Caco-2 (cell line): ENCODE data around the gene PBX4. TPM values are rescaled to one million over a fixed set of nuclear protein-coding genes. Genes with fewer than 3 reads are reported as not detected.

Experiments
- BruUV-seq: library from RNA; stranded (reverse); fragments of 400-500 nt; replicated peaks from 2 replicates; lab custom pipeline; 2021; lab: Mats Ljungman, UMichigan
- CTCF ChIA-PET: fragments of 300-600 bp; sonication (Branson Sonifier 250); formaldehyde crosslinking; loops from one replicate; lab custom pipeline; 2022; ENCODE audit warnings: antibody characterized with exemption; lab: Charles Lee
- POLR2A ChIA-PET: fragments of 300-600 bp; sonication (Branson Sonifier 250); formaldehyde crosslinking; loops from one replicate; lab custom pipeline; 2022; ENCODE audit warnings: antibody characterized with exemption; lab: Charles Lee
- DNase-seq, 2 experiments: peaks; one replicate each; pipeline versions ENCODE4 v3.0.0 to v3.0.0-alpha.2; 2020 to 2022
- H3K27me3 ChIP-seq: replicated peaks from 2 replicates; pipeline ENCODE4 v1.6.0; 2011; ENCODE audit warnings: low read length; ENCODE audit not compliant: control insufficient read depth, insufficient read depth
- H3K36me3 ChIP-seq: 2 replicates; pipeline ENCODE4 v1.5.1; 2011; ENCODE audit warnings: low read length; ENCODE audit not compliant: control insufficient read depth, insufficient read depth
- H3K4me1 ChIP-seq: fragments of 250-450 bp; sonication (Bioruptor Pico); 2 replicates; pipeline ENCODE4 v1.5.1; 2020; ENCODE audit warnings: mild to moderate bottlenecking
- H3K4me3 ChIP-seq: 2 replicates; pipeline ENCODE4 v1.5.1; 2011; ENCODE audit warnings: low read depth, mild to moderate bottlenecking, control low read depth, low read length
- H3K9me3 ChIP-seq: fragments of 250-450 bp; sonication (Bioruptor Pico); 2 replicates; pipeline ENCODE4 v1.5.1; 2020; ENCODE audit warnings: mild to moderate bottlenecking, moderate library complexity
- H3K27ac Mint-ChIP-seq: one replicate; pipeline ENCODE4 v1.8.0; 2022; ENCODE audit warnings: mixed read lengths; ENCODE audit not compliant: unreplicated experiment
- H3K27me3 Mint-ChIP-seq: one replicate; pipeline ENCODE4 v1.8.0; 2022; ENCODE audit warnings: mixed read lengths; ENCODE audit not compliant: insufficient read depth, unreplicated experiment
- H3K36me3 Mint-ChIP-seq: one replicate; pipeline ENCODE4 v1.8.0; 2022; ENCODE audit warnings: mild to moderate bottlenecking, mixed read lengths; ENCODE audit not compliant: insufficient read depth, unreplicated experiment
- H3K4me1 Mint-ChIP-seq: one replicate; pipeline ENCODE4 v1.8.0; 2022; ENCODE audit warnings: low read depth, mixed read lengths; ENCODE audit not compliant: unreplicated experiment
- H3K4me3 Mint-ChIP-seq: one replicate; pipeline ENCODE4 v1.8.0; 2022; ENCODE audit warnings: mild to moderate bottlenecking, moderate library complexity, mixed read lengths; ENCODE audit not compliant: unreplicated experiment
- H3K9me3 Mint-ChIP-seq: one replicate; pipeline ENCODE4 v1.8.0; 2022; ENCODE audit warnings: mixed read lengths; ENCODE audit not compliant: unreplicated experiment
- intact Hi-C: fragments of 100-400 bp; cut with micrococcal nuclease; formaldehyde crosslinking; loops from one replicate; pipeline ENCODE4 v1.10.0; 2022; ENCODE audit not compliant: unreplicated experiment
- total RNA-seq: library from RNA; stranded (reverse); gene quantifications from 2 replicates; pipeline ENCODE4 v1.2.3, GENCODE V29; 2022
- TF ChIP-seq, protein P1 (sequence below), 2 experiments: fragments of 200-600 bp in 1 of 2; IDR thresholded peaks; 1 replicate in 1 of 2; 2 replicates in 1 of 2; pipeline versions ENCODE4 v1.5.1 to v1.8.0; 2011 to 2022; ENCODE audit warnings: antibody characterized with exemption in 1 of 2, control low read depth in 1 of 2, inconsistent platforms in 1 of 2, low read depth in 1 of 2, low read length in 1 of 2, mild to moderate bottlenecking in 1 of 2, moderate library complexity in 1 of 2; ENCODE audit not compliant: insufficient read depth in 1 of 2, severe bottlenecking in 1 of 2, unreplicated experiment in 1 of 2

The PBX4 gene
- total RNA-seq, 1 experiment from 2014 or later = 3.5 TPM

DNA sequence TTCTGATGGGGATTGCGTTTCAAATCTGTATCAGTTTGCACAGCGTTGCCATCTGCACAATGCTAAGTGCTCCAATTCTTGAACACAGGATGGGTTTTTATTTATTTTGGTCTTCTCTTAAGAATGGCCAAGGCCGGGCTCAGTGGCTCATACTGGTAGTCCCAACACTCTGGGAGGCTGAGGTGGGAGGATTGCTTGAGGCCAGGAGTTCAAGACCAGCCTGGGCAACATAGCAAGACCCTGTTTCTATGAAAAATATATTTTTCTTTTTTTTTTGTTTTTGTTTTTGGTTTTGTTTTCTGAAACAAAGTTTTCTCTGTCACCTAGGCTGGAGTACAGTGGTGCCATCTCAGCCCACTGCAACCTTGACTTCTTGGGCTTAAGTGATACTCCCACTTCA lies 95.3 kb downstream of the PBX4 start:
- TF ChIP-seq, protein P1, sequence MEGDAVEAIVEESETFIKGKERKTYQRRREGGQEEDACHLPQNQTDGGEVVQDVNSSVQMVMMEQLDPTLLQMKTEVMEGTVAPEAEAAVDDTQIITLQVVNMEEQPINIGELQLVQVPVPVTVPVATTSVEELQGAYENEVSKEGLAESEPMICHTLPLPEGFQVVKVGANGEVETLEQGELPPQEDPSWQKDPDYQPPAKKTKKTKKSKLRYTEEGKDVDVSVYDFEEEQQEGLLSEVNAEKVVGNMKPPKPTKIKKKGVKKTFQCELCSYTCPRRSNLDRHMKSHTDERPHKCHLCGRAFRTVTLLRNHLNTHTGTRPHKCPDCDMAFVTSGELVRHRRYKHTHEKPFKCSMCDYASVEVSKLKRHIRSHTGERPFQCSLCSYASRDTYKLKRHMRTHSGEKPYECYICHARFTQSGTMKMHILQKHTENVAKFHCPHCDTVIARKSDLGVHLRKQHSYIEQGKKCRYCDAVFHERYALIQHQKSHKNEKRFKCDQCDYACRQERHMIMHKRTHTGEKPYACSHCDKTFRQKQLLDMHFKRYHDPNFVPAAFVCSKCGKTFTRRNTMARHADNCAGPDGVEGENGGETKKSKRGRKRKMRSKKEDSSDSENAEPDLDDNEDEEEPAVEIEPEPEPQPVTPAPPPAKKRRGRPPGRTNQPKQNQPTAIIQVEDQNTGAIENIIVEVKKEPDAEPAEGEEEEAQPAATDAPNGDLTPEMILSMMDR (IDR thresholded peaks at IDR 0.05; ENCODE audit: insufficient read depth in 1 of 2, low read depth in 1 of 2, low read length in 1 of 2, severe bottlenecking in 1 of 2, unreplicated experiment in 1 of 2) = no peak
- Histone ChIP-seq H3K4me3 (no peak overlapping the region), H3K27me3 (no peaks in the 10 kb centered on the region), H3K36me3 (no peaks in the 10 kb centered on the region), H3K4me1 (no peaks in the 10 kb centered on the region), H3K9me3 (no peaks in the 10 kb centered on the region)
- DNase-seq = no peak
- Mint-ChIP-seq H3K4me3 (no peak overlapping the region), H3K4me1 (no peaks in the 10 kb centered on the region), H3K36me3 (peaks cover 48% of the 10 kb centered on the region), H3K27ac (no peak overlapping the region), H3K9me3 (no peaks in the 10 kb centered on the region), H3K27me3 (no peaks in the 10 kb centered on the region)
- ChIA-PET CTCF (no interaction called here), POLR2A (no interaction called here)
- intact Hi-C loops = no loop called here
- BruUV-seq = no TSS peak

DNA sequence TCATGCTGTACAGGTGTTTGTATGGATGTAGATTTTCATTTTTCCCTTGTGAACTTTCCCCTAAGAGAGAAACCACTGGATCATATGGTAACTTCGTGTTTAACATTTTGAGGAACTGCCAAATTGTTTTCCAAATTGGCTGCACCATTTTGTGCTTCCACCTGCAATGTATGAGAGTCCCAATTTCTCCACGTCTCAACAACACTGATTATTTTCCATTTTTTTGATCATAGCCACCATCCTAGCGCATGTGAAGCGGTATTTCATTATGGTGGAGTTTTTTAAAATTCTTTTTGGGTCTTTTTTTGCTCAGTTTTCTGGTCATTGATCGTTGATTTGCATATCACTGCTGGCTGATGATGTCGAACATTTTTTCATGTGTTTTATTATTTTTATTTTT lies 97.5 kb downstream of the PBX4 start:
- Histone ChIP-seq H3K9me3 (no peaks in the 10 kb centered on the region), H3K36me3 (no peaks in the 10 kb centered on the region), H3K4me3 (no peak overlapping the region), H3K4me1 (no peaks in the 10 kb centered on the region), H3K27me3 (no peaks in the 10 kb centered on the region)
- Mint-ChIP-seq H3K27ac (no peak overlapping the region), H3K9me3 (no peaks in the 10 kb centered on the region), H3K36me3 (peaks cover 40% of the 10 kb centered on the region), H3K4me1 (no peaks in the 10 kb centered on the region), H3K27me3 (no peaks in the 10 kb centered on the region), H3K4me3 (no peak overlapping the region)
- POLR2A ChIA-PET = no interaction called here
- CTCF ChIA-PET = no interaction called here
- intact Hi-C loops = no loop called here
- TF ChIP-seq, protein P1 (IDR thresholded peaks at IDR 0.05; ENCODE audit: insufficient read depth in 1 of 2, low read depth in 1 of 2, low read length in 1 of 2, severe bottlenecking in 1 of 2, unreplicated experiment in 1 of 2) = no peak
- DNase-seq = no peak
- BruUV-seq = no TSS peak

DNA sequence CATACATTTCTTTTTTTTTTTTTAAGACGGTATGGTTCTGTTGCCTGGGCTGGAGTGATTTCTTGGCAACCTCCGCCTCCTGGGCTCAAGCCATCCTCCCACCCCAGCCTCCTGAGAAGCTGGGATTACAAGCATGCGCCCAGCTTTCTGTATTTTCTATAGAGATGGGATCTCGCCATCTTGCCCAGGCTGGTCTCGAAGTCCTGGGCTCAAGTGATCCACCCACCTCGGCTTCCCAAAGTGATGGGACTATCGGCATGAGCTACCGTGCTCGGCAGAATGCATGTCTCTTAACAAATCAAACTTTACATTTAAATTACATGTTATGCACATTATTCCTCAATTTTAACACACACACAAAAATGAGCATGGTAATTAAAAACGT lies 101.3 kb downstream of the PBX4 start:
- Mint-ChIP-seq H3K36me3 (peaks cover 51% of the 10 kb centered on the region), H3K4me3 (peak overlapping the region; percentile 85), H3K27me3 (no peaks in the 10 kb centered on the region), H3K4me1 (no peaks in the 10 kb centered on the region), H3K9me3 (no peaks in the 10 kb centered on the region), H3K27ac (no peak overlapping the region)
- Histone ChIP-seq H3K36me3 (no peaks in the 10 kb centered on the region), H3K4me3 (peak overlapping the region; percentile 10; the same call in 1 of the 2 replicates), H3K9me3 (no peaks in the 10 kb centered on the region), H3K4me1 (no peaks in the 10 kb centered on the region), H3K27me3 (no peaks in the 10 kb centered on the region)
- TF ChIP-seq, protein P1 (IDR thresholded peaks at IDR 0.05; ENCODE audit: insufficient read depth in 1 of 2, low read depth in 1 of 2, low read length in 1 of 2, severe bottlenecking in 1 of 2, unreplicated experiment in 1 of 2) = no peak
- POLR2A ChIA-PET = interaction anchor here (0.7 kb wide), 1 partner anchor 153 kb away, joined by 5 read pairs; no protein-coding TSS in a partner anchor
- intact Hi-C loops = no loop called here
- DNase-seq = no peak
- CTCF ChIA-PET = no interaction called here
- TSS peak; percentile 66 for BruUV-seq
